ENCODE measurements around the gene RNF39. TPM values are rescaled to one million over a fixed set of nuclear protein-coding genes. Genes with fewer than 3 reads are reported as not detected.
A peak's percentile ranks its signal among the peaks of the same experiment; 100 is the strongest.

RNF39 gene
- total and polyA plus RNA-seq, 4 experiments from 2014 or later: 0.21 TPM; not detected in 3

- peaks cover 0 to under 1% of the 10 kb centered on the region in 2 donors for H3K27me3 Mint-ChIP-seq
- Histone ChIP-seq H3K27ac (ENCODE audit: low read depth, low read length) (peak overlapping the region; percentile 92), H3K4me3 (ENCODE audit: low read length in 2 of 2) (peak overlapping the region; percentile 62 to 96), H3K27me3 (ENCODE audit: insufficient read depth, low read length) (no peaks in the 10 kb centered on the region), H3K4me1 (ENCODE audit: insufficient read depth, low read length) (peaks cover 41% of the 10 kb centered on the region), H3K36me3 (ENCODE audit: insufficient read depth, low read length) (peaks cover 22% of the 10 kb centered on the region), H3K9me3 (ENCODE audit: control insufficient read depth in 1 of 2, low read length in 2 of 2) (no peaks in the 10 kb centered on the region)
- peaks cover 0 to 3% (median 0%) of the 10 kb centered on the region in 8 donors for H3K9me3 Mint-ChIP-seq
- POLR2A ChIA-PET (ENCODE audit: partially characterized antibody): interaction anchor here (0.7 to 4.4 kb wide), 17 partner anchors 10 to 1531 kb away, joined by 3 to 31 read pairs (median 5); partner anchors contain the start of genes GABBR1, NCR3, RNF39 and TRIM39
- peak overlapping the region; percentile 96 to 99 (median 98) for H3K4me3 Mint-ChIP-seq
- H3K36me3 Mint-ChIP-seq: peaks cover 31 to 58% of the 10 kb centered on the region in 2 donors
- DNase-seq: peak in 3 of 5 donors; percentile 57 to 73 (median 67)
- intact Hi-C loops (cut with micrococcal nuclease): loop anchor here (1.0 kb wide), 2 partner anchors 40 to 214 kb away; no protein-coding TSS in a partner anchor
- H3K27ac Mint-ChIP-seq: peak overlapping the region; percentile 97 to 100 (median 99)
- peaks cover 18 to 56% (median 33%) of the 10 kb centered on the region in 4 donors for H3K4me1 Mint-ChIP-seq
- CTCF ChIA-PET (ENCODE audit: partially characterized antibody): interaction anchor here (1.4 to 4.8 kb wide), 3 partner anchors 41 to 214 kb away, joined by 4 to 29 read pairs (median 5); no protein-coding TSS in a partner anchor
Observed at GRCh38 chr6:30061858-30062458, 13.6 kb downstream of the RNF39 start.

GRCh38 chr6:30061092-30061857 is 14.3 kb downstream of the RNF39 start, which contains the start of gene POLR1H:
TSS of gene POLR1H (plus strand) at chr6:30061265. CDS start at chr6:30061525, 260 bp downstream.
- intact Hi-C loops (cut with micrococcal nuclease): loop anchor here (1.0 kb wide), 2 partner anchors 41 to 213 kb away; no protein-coding TSS in a partner anchor
- H3K36me3 ChIP-seq (ENCODE audit: insufficient read depth, low read length): peaks cover 24% of the 10 kb centered on the region
- H3K9me3 ChIP-seq (ENCODE audit: control insufficient read depth in 1 of 2, low read length in 2 of 2): no peaks in the 10 kb centered on the region
- peaks cover 16 to 49% (median 29%) of the 10 kb centered on the region in 4 donors for H3K4me1 Mint-ChIP-seq
- CTCF ChIA-PET (ENCODE audit: partially characterized antibody): interaction anchor here (1.4 to 4.8 kb wide), 3 partner anchors 41 to 213 kb away, joined by 4 to 29 read pairs (median 5); no protein-coding TSS in a partner anchor
- peaks cover 32 to 52% of the 10 kb centered on the region in 2 donors for H3K36me3 Mint-ChIP-seq
- DNase-seq: peak; percentile 87 to 93 (median 88)
- H3K27me3 Mint-ChIP-seq: no peaks in the 10 kb centered on the region
- peak within 1 kb of the TSS; percentile 62 to 96 for H3K4me3 ChIP-seq (ENCODE audit: low read length in 2 of 2)
- peak within 1 kb of the TSS; percentile 96 to 99 (median 98) for H3K4me3 Mint-ChIP-seq
- H3K27me3 ChIP-seq (ENCODE audit: insufficient read depth, low read length): no peaks in the 10 kb centered on the region
- H3K27ac ChIP-seq (ENCODE audit: low read depth, low read length): peak within 1 kb of the TSS; percentile 92
- peak within 1 kb of the TSS; percentile 97 to 100 (median 99) for H3K27ac Mint-ChIP-seq
- POLR2A ChIA-PET (ENCODE audit: partially characterized antibody): interaction anchor here (0.7 to 4.4 kb wide), 24 partner anchors 10 to 1532 kb away, joined by 3 to 31 read pairs (median 5); partner anchors contain the start of genes GABBR1, NCR3, PPP1R10 and RNF39
- H3K4me1 ChIP-seq (ENCODE audit: insufficient read depth, low read length): peaks cover 41% of the 10 kb centered on the region
- peaks cover 0 to 1% (median 0%) of the 10 kb centered on the region in 8 donors for H3K9me3 Mint-ChIP-seq

- Mint-ChIP-seq H3K4me1 (peaks cover 12 to 43% (median 24%) of the 10 kb centered on the region in 4 donors), H3K27ac (peak overlapping the region; percentile 97 to 100 (median 99)), H3K9me3 (no peaks in the 10 kb centered on the region), H3K27me3 (no peaks in the 10 kb centered on the region), H3K4me3 (peak overlapping the region; percentile 96 to 99 (median 98)), H3K36me3 (peaks cover 38 to 53% of the 10 kb centered on the region in 2 donors)
- no peaks in the 10 kb centered on the region for H3K9me3 ChIP-seq (ENCODE audit: control insufficient read depth in 1 of 2, low read length in 2 of 2)
- H3K4me3 ChIP-seq (ENCODE audit: low read length in 2 of 2): peak overlapping the region; percentile 62 to 96
- H3K4me1 ChIP-seq (ENCODE audit: insufficient read depth, low read length): peaks cover 34% of the 10 kb centered on the region
- H3K27ac ChIP-seq (ENCODE audit: low read depth, low read length): peak overlapping the region; percentile 92
- intact Hi-C loops (cut with micrococcal nuclease): loop anchor here (1.0 kb wide), 2 partner anchors 42 to 212 kb away; no protein-coding TSS in a partner anchor
- peaks cover 24% of the 10 kb centered on the region for H3K36me3 ChIP-seq (ENCODE audit: insufficient read depth, low read length)
- ChIA-PET CTCF (ENCODE audit: partially characterized antibody) (interaction anchor here (1.2 to 4.8 kb wide), 5 partner anchors 15 to 212 kb away, joined by 3 to 29 read pairs (median 5); no protein-coding TSS in a partner anchor), POLR2A (ENCODE audit: partially characterized antibody) (interaction anchor here (0.7 to 4.4 kb wide), 19 partner anchors 11 to 1532 kb away, joined by 3 to 31 read pairs (median 5); partner anchors contain the start of genes GABBR1, NCR3, PPP1R10 and RNF39)
- DNase-seq: peak in 1 of 5 donors; percentile 76
- H3K27me3 ChIP-seq (ENCODE audit: insufficient read depth, low read length): no peaks in the 10 kb centered on the region
Observed at GRCh38 chr6:30060606-30061091, 14.9 kb downstream of the RNF39 start.

- no peak for DNase-seq
- Mint-ChIP-seq H3K9me3 (no peaks in the 10 kb centered on the region), H3K4me1 (peaks cover 1 to 11% (median 5%) of the 10 kb centered on the region in 4 donors), H3K4me3 (no peak overlapping the region), H3K36me3 (peaks cover 36 to 41% of the 10 kb centered on the region in 2 donors), H3K27me3 (no peaks in the 10 kb centered on the region), H3K27ac (no peak overlapping the region)
- ChIA-PET POLR2A (ENCODE audit: partially characterized antibody) (interaction anchor here (0.6 kb wide), 1 partner anchor 15 kb away, joined by 3 read pairs; no protein-coding TSS in a partner anchor), CTCF (ENCODE audit: partially characterized antibody) (no interaction called here)
- Histone ChIP-seq H3K36me3 (ENCODE audit: insufficient read depth, low read length) (peaks cover 16% of the 10 kb centered on the region), H3K4me3 (ENCODE audit: low read length in 2 of 2) (no peak overlapping the region), H3K27me3 (ENCODE audit: insufficient read depth, low read length) (no peaks in the 10 kb centered on the region), H3K27ac (ENCODE audit: low read depth, low read length) (no peak overlapping the region), H3K4me1 (ENCODE audit: insufficient read depth, low read length) (peaks cover 11% of the 10 kb centered on the region), H3K9me3 (ENCODE audit: control insufficient read depth in 1 of 2, low read length in 2 of 2) (no peaks in the 10 kb centered on the region)
- intact Hi-C loops (cut with micrococcal nuclease): no loop called here
Observed at GRCh38 chr6:30055513-30055912, 20.1 kb downstream of the RNF39 start.

- ChIA-PET POLR2A (ENCODE audit: partially characterized antibody) (no interaction called here), CTCF (ENCODE audit: partially characterized antibody) (interaction anchor here (1.2 kb wide), 1 partner anchor 50 kb away, joined by 3 read pairs; no protein-coding TSS in a partner anchor)
- H3K36me3 ChIP-seq (ENCODE audit: insufficient read depth, low read length): peaks cover 16% of the 10 kb centered on the region
- H3K9me3 ChIP-seq (ENCODE audit: control insufficient read depth in 1 of 2, low read length in 2 of 2): no peaks in the 10 kb centered on the region
- no peak overlapping the region for H3K4me3 Mint-ChIP-seq
- no peak overlapping the region for H3K27ac ChIP-seq (ENCODE audit: low read depth, low read length)
- H3K9me3 Mint-ChIP-seq: no peaks in the 10 kb centered on the region
- H3K4me1 ChIP-seq (ENCODE audit: insufficient read depth, low read length): no peaks in the 10 kb centered on the region
- H3K4me1 Mint-ChIP-seq: peaks cover 0 to 1% (median 0%) of the 10 kb centered on the region in 4 donors
- peaks cover 34 to 42% of the 10 kb centered on the region in 2 donors for H3K36me3 Mint-ChIP-seq
- intact Hi-C loops (cut with micrococcal nuclease): no loop called here
- no peak for DNase-seq
- no peak overlapping the region for H3K4me3 ChIP-seq (ENCODE audit: low read length in 2 of 2)
- no peaks in the 10 kb centered on the region for H3K27me3 Mint-ChIP-seq
- H3K27ac Mint-ChIP-seq: no peak overlapping the region
- no peaks in the 10 kb centered on the region for H3K27me3 ChIP-seq (ENCODE audit: insufficient read depth, low read length)
Observed at GRCh38 chr6:30053682-30054081, 21.9 kb downstream of the RNF39 start.

- Mint-ChIP-seq H3K27ac (peak overlapping the region in 1 of 7 donors; percentile 6), H3K4me3 (no peak overlapping the region), H3K27me3 (no peaks in the 10 kb centered on the region), H3K4me1 (peaks cover 4 to 9% (median 4%) of the 10 kb centered on the region in 4 donors), H3K9me3 (no peaks in the 10 kb centered on the region), H3K36me3 (peaks cover 15 to 19% of the 10 kb centered on the region in 2 donors)
- POLR2A ChIA-PET (ENCODE audit: partially characterized antibody): interaction anchor here (0.6 kb wide), 1 partner anchor 1690 kb away, joined by 3 read pairs; no protein-coding TSS in a partner anchor
- Histone ChIP-seq H3K4me3 (ENCODE audit: low read length in 2 of 2) (no peak overlapping the region), H3K9me3 (ENCODE audit: control insufficient read depth in 1 of 2, low read length in 2 of 2) (no peaks in the 10 kb centered on the region), H3K27me3 (ENCODE audit: insufficient read depth, low read length) (no peaks in the 10 kb centered on the region), H3K36me3 (ENCODE audit: insufficient read depth, low read length) (no peaks in the 10 kb centered on the region), H3K4me1 (ENCODE audit: insufficient read depth, low read length) (no peaks in the 10 kb centered on the region), H3K27ac (ENCODE audit: low read depth, low read length) (no peak overlapping the region)
- intact Hi-C loops (cut with micrococcal nuclease): no loop called here
- CTCF ChIA-PET (ENCODE audit: partially characterized antibody): no interaction called here
- DNase-seq: no peak
Observed at GRCh38 chr6:30047220-30047619, 28.3 kb downstream of the RNF39 start.
